Measurements from ENCODE around the gene CDK19. TPM values are rescaled to one million over a fixed set of nuclear protein-coding genes. Genes with fewer than 3 reads are reported as not detected.

Gene CDK19
- 25.6 and 26.0 TPM in 2 replicates for polyA plus RNA-seq (2013)

DNA sequence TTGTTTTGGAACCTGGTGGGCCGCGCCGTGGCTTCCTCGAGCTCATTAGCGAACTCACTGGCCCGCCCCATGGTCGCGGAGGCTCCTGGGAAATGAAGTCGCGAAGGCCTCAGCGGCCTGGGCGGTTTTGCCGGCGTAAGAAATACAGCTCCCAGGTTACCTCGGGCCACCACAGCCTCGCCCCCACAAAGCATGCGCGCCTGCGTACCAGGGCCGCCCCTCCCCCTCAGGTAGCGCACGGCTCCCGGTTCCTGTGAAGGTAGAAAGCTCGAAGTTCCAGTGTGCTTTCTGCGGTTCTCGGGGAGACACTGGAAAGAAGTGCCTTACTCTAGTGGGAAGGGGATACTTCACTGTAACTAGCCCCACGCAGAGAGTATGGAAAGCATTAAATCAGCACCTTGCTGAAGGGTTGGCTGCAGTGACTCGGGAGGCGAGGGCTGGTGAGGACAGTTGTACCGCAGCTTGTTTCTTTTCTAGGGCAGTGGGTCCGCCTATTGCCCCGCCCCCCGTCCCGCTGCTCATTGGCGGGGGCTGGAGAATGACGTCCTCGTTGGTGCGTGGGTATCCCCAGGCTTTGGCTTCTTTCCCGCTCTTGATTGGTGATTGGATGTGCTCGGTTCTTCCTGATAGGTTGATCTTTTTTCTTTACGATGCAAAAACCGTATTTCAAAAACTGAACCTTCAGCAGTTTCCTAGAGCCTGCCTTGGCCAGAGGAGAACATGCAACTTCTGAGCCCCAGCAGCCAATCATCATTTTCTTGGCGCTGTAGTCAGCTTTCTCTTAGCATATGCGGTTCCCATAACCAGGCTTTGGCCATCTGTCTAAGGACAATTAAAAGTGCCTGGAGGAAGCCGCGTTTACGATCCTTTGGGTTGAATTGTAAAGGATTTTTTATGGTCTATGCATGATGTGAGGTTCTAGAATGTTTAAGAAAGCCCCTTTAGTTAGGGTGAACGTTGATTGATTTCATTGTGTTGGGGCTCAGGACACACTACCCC, at the start of gene CDK19:
Gene CDK19, minus strand, starts transcription at position 59 of the 999 bp plus-strand sequence. CDS start 333 bp downstream, outside the sequence.
- no peaks in the 10 kb centered on the region for H3K36me3 ChIP-seq (ENCODE audit: control insufficient read depth in 1 of 2, insufficient read depth in 2 of 2, low read length in 2 of 2)
- H2BK120ac ChIP-seq (ENCODE audit: insufficient read depth, low read length, poor library complexity) = peak within 1 kb of the TSS; percentile 97
- peaks cover 0 to 11% of the 10 kb centered on the region in 2 experiments for H3K4me1 ChIP-seq (ENCODE audit: control insufficient read depth in 1 of 2, insufficient read depth in 2 of 2, low read length in 2 of 2)
- H3K79me2 ChIP-seq (ENCODE audit: control insufficient read depth, insufficient read depth, low read length, poor library complexity) = peaks cover 14% of the 10 kb centered on the region
- WGBS (ENCODE audit: extremely low coverage, insufficient coverage, insufficient read length) = no CpG with 5 or more reads among the region's 48 CpGs
- H2AFZ ChIP-seq (ENCODE audit: insufficient read depth, low read length, poor library complexity) = peak within 1 kb of the TSS; percentile 99
- no peak within 1 kb of the TSS for H3K23ac ChIP-seq (ENCODE audit: low read length)
- H3K18ac ChIP-seq (ENCODE audit: low read length) = peak within 1 kb of the TSS; percentile 100
- DNase-seq = peak; percentile 99
- H4K12ac ChIP-seq (ENCODE audit: low read depth, low read length) = peak within 1 kb of the TSS; percentile 100
- peak within 1 kb of the TSS; percentile 100 for H3K14ac ChIP-seq (ENCODE audit: low read length)
- H3K4ac ChIP-seq (ENCODE audit: low read depth, low read length) = peak within 1 kb of the TSS; percentile 100
- H3K27me3 ChIP-seq (ENCODE audit: insufficient read depth, low read length) = no peaks in the 10 kb centered on the region
- peak within 1 kb of the TSS; percentile 96 for H4K91ac ChIP-seq (ENCODE audit: low read depth, low read length)
- H2AK5ac ChIP-seq (ENCODE audit: low read length) = peak within 1 kb of the TSS; percentile 99
- peak within 1 kb of the TSS; percentile 91 for H3K9ac ChIP-seq (ENCODE audit: low read length)
- H3K4me2 ChIP-seq (ENCODE audit: low read length) = peak within 1 kb of the TSS; percentile 79
- H2BK12ac ChIP-seq (ENCODE audit: low read length) = peak within 1 kb of the TSS; percentile 54
- H2BK5ac ChIP-seq (ENCODE audit: low read depth, low read length, poor library complexity) = peak within 1 kb of the TSS; percentile 99
- no peaks in the 10 kb centered on the region for H3K9me3 ChIP-seq (ENCODE audit: insufficient read depth, low read depth, low read length)
- peak within 1 kb of the TSS; percentile 97 for H3K4me3 ChIP-seq (ENCODE audit: low read depth, low read length)
- peak within 1 kb of the TSS; percentile 99 for H4K8ac ChIP-seq (ENCODE audit: low read depth, low read length)
- peak within 1 kb of the TSS; percentile 90 for H3K27ac ChIP-seq (ENCODE audit: low read depth, low read length)
- peaks cover 24% of the 10 kb centered on the region for H3K79me1 ChIP-seq (ENCODE audit: low read length)

DNA sequence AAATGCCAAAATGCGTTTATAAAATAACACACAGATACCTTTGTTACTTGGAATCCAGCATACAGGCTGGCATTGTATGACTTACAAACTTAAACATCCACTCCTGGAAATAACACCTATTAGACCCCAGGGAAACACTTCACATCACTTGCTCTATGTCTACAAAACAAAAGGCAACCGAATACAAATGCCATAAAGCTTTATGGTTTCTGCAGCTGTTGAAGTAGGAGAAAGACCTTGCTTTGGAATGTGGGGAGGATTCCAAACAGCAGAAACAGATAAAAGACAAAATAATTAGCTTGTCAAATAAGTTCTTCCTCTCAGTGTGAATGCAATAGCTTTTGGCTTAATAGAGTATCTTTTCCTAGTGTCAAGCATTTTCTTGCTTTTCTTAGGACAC, 49.6 kb upstream of the CDK19 start:
- Histone ChIP-seq H4K12ac (ENCODE audit: low read depth, low read length) (no peak overlapping the region), H3K27ac (ENCODE audit: low read depth, low read length) (no peak overlapping the region), H2BK12ac (ENCODE audit: low read length) (no peak overlapping the region), H3K4me3 (ENCODE audit: low read depth, low read length) (no peak overlapping the region), H2AFZ (ENCODE audit: insufficient read depth, low read length, poor library complexity) (no peak overlapping the region), H3K79me1 (ENCODE audit: low read length) (peaks cover 2% of the 10 kb centered on the region), H2BK5ac (ENCODE audit: low read depth, low read length, poor library complexity) (no peak overlapping the region), H2AK5ac (ENCODE audit: low read length) (no peak overlapping the region), H3K18ac (ENCODE audit: low read length) (no peak overlapping the region), H3K4me2 (ENCODE audit: low read length) (no peak overlapping the region), H3K9ac (ENCODE audit: low read length) (no peak overlapping the region), H3K36me3 (ENCODE audit: control insufficient read depth in 1 of 2, insufficient read depth in 2 of 2, low read length in 2 of 2) (no peaks in the 10 kb centered on the region), H3K9me3 (ENCODE audit: insufficient read depth, low read depth, low read length) (no peaks in the 10 kb centered on the region), H3K4ac (ENCODE audit: low read depth, low read length) (no peak overlapping the region), H3K14ac (ENCODE audit: low read length) (no peak overlapping the region), H3K79me2 (ENCODE audit: control insufficient read depth, insufficient read depth, low read length, poor library complexity) (no peaks in the 10 kb centered on the region), H3K4me1 (ENCODE audit: control insufficient read depth in 1 of 2, insufficient read depth in 2 of 2, low read length in 2 of 2) (no peaks in the 10 kb centered on the region), H2BK120ac (ENCODE audit: insufficient read depth, low read length, poor library complexity) (no peak overlapping the region), H3K23ac (ENCODE audit: low read length) (no peak overlapping the region), H3K27me3 (ENCODE audit: insufficient read depth, low read length) (no peaks in the 10 kb centered on the region), H4K91ac (ENCODE audit: low read depth, low read length) (no peak overlapping the region), H4K8ac (ENCODE audit: low read depth, low read length) (no peak overlapping the region)
- WGBS (ENCODE audit: extremely low coverage, insufficient coverage, insufficient read length) = no CpG with 5 or more reads among the region's 2 CpGs
- no peak for DNase-seq

DNA sequence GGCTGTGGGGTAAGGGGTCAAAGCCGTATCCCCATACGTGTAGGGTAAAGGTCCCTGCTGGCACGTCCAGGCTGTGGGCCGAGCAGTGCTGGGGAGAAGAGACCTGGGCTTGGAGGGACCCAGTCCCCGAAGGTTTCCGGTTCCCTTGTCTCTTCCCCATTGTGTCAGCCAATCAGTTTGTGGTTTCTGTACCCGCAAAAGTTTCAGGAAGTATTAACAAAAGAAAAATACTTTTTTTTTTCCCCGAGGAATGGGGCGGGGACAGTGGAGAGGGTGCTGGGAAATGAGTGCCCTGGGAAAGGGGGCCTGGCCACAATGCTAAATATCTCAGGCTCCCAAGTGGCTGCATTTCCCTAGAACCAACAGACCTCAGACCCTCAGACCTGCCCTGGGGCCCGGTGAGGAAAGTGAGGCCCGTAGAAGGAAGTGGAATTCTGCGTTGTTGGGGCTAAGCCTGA, 44.1 kb upstream of the CDK19 start:
- Histone ChIP-seq H3K4me3 (ENCODE audit: low read depth, low read length) (no peak overlapping the region), H3K4me2 (ENCODE audit: low read length) (no peak overlapping the region), H4K91ac (ENCODE audit: low read depth, low read length) (no peak overlapping the region), H3K14ac (ENCODE audit: low read length) (no peak overlapping the region), H2BK120ac (ENCODE audit: insufficient read depth, low read length, poor library complexity) (no peak overlapping the region), H4K12ac (ENCODE audit: low read depth, low read length) (no peak overlapping the region), H4K8ac (ENCODE audit: low read depth, low read length) (no peak overlapping the region), H2AFZ (ENCODE audit: insufficient read depth, low read length, poor library complexity) (no peak overlapping the region), H3K79me1 (ENCODE audit: low read length) (no peaks in the 10 kb centered on the region), H3K9me3 (ENCODE audit: insufficient read depth, low read depth, low read length) (no peaks in the 10 kb centered on the region), H3K36me3 (ENCODE audit: control insufficient read depth in 1 of 2, insufficient read depth in 2 of 2, low read length in 2 of 2) (no peaks in the 10 kb centered on the region), H2AK5ac (ENCODE audit: low read length) (no peak overlapping the region), H3K27me3 (ENCODE audit: insufficient read depth, low read length) (no peaks in the 10 kb centered on the region), H3K4me1 (ENCODE audit: control insufficient read depth in 1 of 2, insufficient read depth in 2 of 2, low read length in 2 of 2) (no peaks in the 10 kb centered on the region), H3K23ac (ENCODE audit: low read length) (no peak overlapping the region), H3K79me2 (ENCODE audit: control insufficient read depth, insufficient read depth, low read length, poor library complexity) (no peaks in the 10 kb centered on the region), H2BK12ac (ENCODE audit: low read length) (no peak overlapping the region), H3K9ac (ENCODE audit: low read length) (no peak overlapping the region), H3K27ac (ENCODE audit: low read depth, low read length) (no peak overlapping the region), H2BK5ac (ENCODE audit: low read depth, low read length, poor library complexity) (no peak overlapping the region), H3K4ac (ENCODE audit: low read depth, low read length) (no peak overlapping the region), H3K18ac (ENCODE audit: low read length) (no peak overlapping the region)
- no CpG with 5 or more reads among the region's 12 CpGs for WGBS (ENCODE audit: extremely low coverage, insufficient coverage, insufficient read length)
- peak in 1 of 2 donors; percentile 9 for DNase-seq

DNA sequence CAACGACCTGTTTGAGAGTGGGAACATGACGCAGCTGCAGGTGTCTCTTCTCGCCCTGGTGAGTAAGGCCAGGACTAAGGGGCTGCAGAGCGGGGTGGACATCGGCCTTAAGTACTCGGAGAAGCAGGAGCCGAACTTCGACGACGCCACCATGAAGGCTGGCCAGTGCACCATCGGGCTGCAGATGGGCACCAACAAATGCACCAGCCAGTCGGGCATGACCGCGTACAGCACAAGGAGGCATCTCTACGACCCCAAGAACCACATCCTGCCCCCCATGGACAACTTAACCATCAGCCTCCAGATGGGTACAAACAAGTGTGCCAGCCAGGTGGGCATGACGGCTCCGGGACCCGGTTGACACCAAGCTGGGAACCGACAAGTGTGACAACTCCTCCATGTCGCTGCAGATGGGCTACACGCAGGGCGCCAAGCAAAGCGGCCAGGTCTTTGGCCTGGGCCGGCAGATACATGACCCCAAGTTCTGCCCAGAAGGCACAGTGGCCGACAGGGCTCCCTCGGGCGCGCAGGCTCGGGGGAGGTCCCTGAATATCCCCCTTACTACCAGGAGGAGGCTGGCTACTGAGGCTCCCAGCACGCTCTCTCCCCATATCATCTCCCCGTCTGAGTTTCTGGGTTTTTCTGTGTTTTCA, 43.4 kb upstream of the CDK19 start:
- Histone ChIP-seq H3K27ac (ENCODE audit: low read depth, low read length) (no peak overlapping the region), H4K12ac (ENCODE audit: low read depth, low read length) (no peak overlapping the region), H3K14ac (ENCODE audit: low read length) (no peak overlapping the region), H2BK5ac (ENCODE audit: low read depth, low read length, poor library complexity) (no peak overlapping the region), H4K8ac (ENCODE audit: low read depth, low read length) (no peak overlapping the region), H3K9ac (ENCODE audit: low read length) (no peak overlapping the region), H3K4me2 (ENCODE audit: low read length) (no peak overlapping the region), H2BK120ac (ENCODE audit: insufficient read depth, low read length, poor library complexity) (no peak overlapping the region), H3K4ac (ENCODE audit: low read depth, low read length) (no peak overlapping the region), H3K79me1 (ENCODE audit: low read length) (no peaks in the 10 kb centered on the region), H3K79me2 (ENCODE audit: control insufficient read depth, insufficient read depth, low read length, poor library complexity) (no peaks in the 10 kb centered on the region), H3K36me3 (ENCODE audit: control insufficient read depth in 1 of 2, insufficient read depth in 2 of 2, low read length in 2 of 2) (no peaks in the 10 kb centered on the region), H3K9me3 (ENCODE audit: insufficient read depth, low read depth, low read length) (no peaks in the 10 kb centered on the region), H4K91ac (ENCODE audit: low read depth, low read length) (no peak overlapping the region), H2BK12ac (ENCODE audit: low read length) (no peak overlapping the region), H3K4me1 (ENCODE audit: control insufficient read depth in 1 of 2, insufficient read depth in 2 of 2, low read length in 2 of 2) (no peaks in the 10 kb centered on the region), H3K27me3 (ENCODE audit: insufficient read depth, low read length) (no peaks in the 10 kb centered on the region), H3K18ac (ENCODE audit: low read length) (no peak overlapping the region), H2AFZ (ENCODE audit: insufficient read depth, low read length, poor library complexity) (no peak overlapping the region), H3K23ac (ENCODE audit: low read length) (no peak overlapping the region), H2AK5ac (ENCODE audit: low read length) (no peak overlapping the region), H3K4me3 (ENCODE audit: low read depth, low read length) (no peak overlapping the region)
- no CpG with 5 or more reads among the region's 31 CpGs for WGBS (ENCODE audit: extremely low coverage, insufficient coverage, insufficient read length)
- no peak for DNase-seq

Measured in trophoblast cell (in vitro differentiated cells and primary cell).